ENCODE results near the gene PIGQ.
"Not testable (repeated sequence)": the region's sequence is repeated elsewhere in the genome, so short reads cannot be mapped to it uniquely, and the experiment has no call there.

Gene PIGQ

GRCh38 chr16:586047-586644 is 16.4 kb downstream of the PIGQ start:
- DNase-seq (ENCODE audit: low spot score), result no peak

- no peak for DNase-seq (ENCODE audit: low spot score)
These were observed 17.1 kb downstream of the PIGQ start for GRCh38 chr16:586645-587590.

GRCh38 chr16:588639-588888 is 18.8 kb downstream of the PIGQ start:
- no peak for DNase-seq (ENCODE audit: low spot score)

- DNase-seq (ENCODE audit: low spot score), result peak; percentile 79
These were observed 19.3 kb downstream of the PIGQ start for GRCh38 chr16:588889-589657.

GRCh38 chr16:589658-590187 is 20.0 kb downstream of the PIGQ start, which contains the start of gene RAB40C:
TSS of gene RAB40C (plus strand) at chr16:590066. CDS start at chr16:590292, 226 bp downstream.
- DNase-seq (ENCODE audit: low spot score), result peak; percentile 92

DNA sequence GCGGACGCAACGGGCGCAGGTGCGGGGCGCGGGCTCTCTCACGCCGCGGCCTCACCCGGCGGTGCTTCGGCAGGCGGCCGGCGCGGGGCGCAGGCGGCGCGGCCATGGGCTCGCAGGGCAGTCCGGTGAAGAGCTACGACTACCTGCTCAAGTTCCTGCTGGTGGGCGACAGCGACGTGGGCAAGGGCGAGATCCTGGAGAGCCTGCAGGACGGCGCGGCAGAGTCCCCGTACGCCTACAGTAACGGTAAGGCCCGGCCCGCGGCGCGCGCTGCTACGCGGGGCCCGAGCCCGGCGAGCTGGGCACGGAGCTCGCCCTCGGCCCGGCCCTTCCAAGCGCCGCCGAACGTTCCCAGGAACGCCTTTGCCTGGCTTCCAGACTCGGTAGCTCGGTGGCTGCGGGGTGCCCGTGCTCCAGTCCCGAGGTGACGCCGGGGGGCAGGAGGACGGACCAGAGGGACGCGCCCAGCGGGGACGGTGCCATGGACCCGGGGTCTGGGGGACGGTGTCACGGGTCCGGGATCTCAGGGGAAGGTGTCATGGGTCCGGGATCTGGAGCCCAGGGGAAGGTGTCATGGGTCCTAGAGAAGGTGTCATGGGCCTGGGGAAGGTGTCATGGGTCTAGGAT is 20.5 kb downstream of the PIGQ start:
- DNase-seq (ENCODE audit: low spot score), result no peak

DNA sequence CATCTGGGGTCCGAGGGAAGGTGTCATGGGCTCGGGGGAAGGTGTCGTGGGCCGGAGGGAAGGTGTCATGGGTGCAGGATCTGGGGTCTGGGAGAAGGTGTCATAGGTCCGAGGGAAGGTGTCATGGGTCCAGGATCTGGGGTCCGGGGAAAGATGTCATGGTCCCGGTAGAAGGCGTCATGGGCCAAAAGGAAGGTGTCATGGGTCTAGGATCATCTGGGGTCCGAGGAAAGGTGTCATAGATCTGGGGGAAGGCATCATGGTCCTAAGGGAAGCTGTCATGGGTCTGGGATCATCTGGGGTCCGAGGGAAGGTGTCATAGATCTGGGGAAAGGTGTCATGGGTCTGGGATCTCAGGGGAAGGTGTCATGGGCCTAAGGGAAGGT is 21.0 kb downstream of the PIGQ start:
- DNase-seq (ENCODE audit: low spot score), result no peak

- no peak for DNase-seq (ENCODE audit: low spot score)
These were observed 21.5 kb downstream of the PIGQ start for GRCh38 chr16:591231-591630.

- no peak for DNase-seq (ENCODE audit: low spot score)
These were observed 22.2 kb downstream of the PIGQ start for GRCh38 chr16:591892-592517.

- DNase-seq (ENCODE audit: low spot score), result no peak
These were observed 22.9 kb downstream of the PIGQ start for GRCh38 chr16:592518-593306.

DNA sequence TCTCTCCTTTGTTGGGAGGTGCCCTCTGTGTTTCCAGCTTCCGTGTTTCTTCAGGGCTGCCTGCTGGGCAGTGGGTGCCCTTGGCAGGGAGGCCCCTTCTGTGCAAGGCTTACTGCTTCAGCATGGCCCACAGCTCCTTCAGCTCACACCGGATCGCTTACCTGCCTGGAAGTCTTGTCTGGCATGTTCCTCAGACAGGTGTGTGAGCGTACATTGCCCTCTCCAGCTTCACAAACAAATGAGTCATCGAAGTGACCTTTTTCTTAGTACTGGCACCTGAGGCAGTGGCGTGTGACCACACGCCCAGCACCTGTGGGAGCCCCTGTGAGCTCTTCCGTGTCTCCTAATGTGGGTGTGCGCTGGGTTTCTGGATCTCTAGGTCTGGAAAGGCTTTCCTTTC is 23.6 kb downstream of the PIGQ start:
- no peak for DNase-seq (ENCODE audit: low spot score)

DNA sequence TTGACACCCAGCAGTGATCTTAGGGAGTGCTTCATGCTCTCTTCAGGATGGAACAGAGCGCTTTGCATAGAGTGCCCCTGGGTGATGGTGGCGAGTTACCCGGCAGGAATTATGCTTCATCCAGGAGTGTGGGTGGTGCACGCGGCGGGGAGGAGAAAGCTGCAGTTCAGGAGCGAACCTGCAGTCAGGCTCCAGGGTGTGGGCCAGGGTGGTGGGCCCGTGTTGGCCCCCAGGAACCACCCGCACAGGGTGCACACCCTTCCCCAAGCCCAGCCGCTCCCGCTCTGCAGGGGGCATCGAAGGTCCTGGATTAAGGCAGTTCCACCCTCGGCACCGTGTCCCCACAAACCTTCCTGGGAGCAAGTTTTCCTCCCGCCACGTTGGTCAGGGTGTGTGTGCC is 24.0 kb downstream of the PIGQ start:
- no peak for DNase-seq (ENCODE audit: low spot score)

DNA sequence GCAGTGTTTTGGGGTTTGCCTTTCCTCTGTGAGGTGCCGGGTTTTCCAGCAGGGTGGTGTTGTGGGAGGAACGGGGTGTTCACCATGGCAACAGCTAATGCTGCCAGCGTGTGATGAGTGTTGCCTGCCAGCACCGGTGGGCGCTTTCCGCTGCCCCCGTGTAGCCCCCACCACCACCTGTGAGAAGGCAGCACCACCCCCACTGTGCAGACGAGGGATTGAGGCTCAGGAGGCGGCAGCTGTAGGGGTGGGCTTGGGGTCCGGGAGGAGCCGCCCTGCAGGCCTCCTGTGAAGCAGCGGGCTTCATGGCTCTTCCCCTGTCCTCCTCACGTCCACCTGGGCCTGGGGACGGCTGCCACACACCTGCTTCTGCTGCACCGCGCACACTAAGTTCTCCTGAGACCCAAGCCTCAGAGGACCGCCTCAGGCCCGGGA is 25.3 kb downstream of the PIGQ start:
- DNase-seq (ENCODE audit: low spot score), result no peak

- no peak for DNase-seq (ENCODE audit: low spot score)
These were observed 26.4 kb downstream of the PIGQ start for GRCh38 chr16:595942-596735.

GRCh38 chr16:596736-597060 is 26.9 kb downstream of the PIGQ start:
- no peak for DNase-seq (ENCODE audit: low spot score)

GRCh38 chr16:597655-598054 is 27.9 kb downstream of the PIGQ start:
- DNase-seq (ENCODE audit: low spot score), result not testable (repeated sequence)

GRCh38 chr16:598823-599739 is 29.3 kb downstream of the PIGQ start:
- DNase-seq (ENCODE audit: low spot score), result no peak

DNA sequence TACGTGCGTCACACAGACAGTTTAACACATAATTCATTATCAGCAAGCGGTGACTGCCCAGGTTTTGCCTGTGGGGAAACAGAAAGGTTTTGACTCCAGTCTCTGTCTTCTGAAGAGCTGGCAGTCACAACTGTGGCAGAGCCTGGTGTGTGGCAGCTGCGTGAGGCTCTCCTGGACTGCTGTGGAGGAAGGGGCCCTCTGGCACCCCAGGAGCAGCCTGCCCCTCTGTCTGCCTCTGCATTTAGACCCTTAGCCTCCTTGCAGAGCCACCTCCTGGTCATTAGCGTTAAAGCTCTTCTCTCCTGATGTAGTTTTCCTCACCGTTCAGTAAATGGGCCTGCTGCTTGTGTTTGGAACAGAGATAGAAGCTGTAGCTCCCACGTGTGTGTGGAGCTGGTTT is 31.0 kb downstream of the PIGQ start:
- DNase-seq (ENCODE audit: low spot score), result peak; percentile 39

DNA sequence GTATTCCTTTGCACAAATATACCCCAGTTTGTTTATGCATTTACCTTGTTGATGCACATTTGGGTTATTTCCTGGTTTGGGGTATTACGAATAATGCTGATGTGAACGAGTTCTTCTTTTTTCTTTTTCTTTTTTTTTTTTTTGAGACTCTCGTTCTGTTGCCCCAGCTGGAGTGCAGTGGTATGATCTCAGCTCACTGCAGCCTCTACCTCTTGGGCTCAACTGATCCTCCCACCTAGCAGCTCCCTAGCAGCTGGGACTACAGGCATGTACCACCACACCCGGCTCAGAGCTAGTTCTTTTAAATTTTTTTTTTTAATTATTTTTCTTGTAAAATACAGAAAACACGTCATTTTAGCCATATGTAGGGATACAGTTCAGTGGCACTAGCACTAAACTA is 34.2 kb downstream of the PIGQ start:
- DNase-seq (ENCODE audit: low spot score), result no peak
